Neutrophil (primary cell): ENCODE results near the gene HOMEZ.

Experiments
- H3K27ac ChIP-seq: fragments of 200-600 bp; sonication (generic); 2 replicates; pipeline ENCODE4 v1.5.1; 2016; ENCODE audit warnings: mild to moderate bottlenecking, moderate library complexity
- H3K27me3 ChIP-seq: fragments of 200-600 bp; sonication (generic); 2 replicates; pipeline ENCODE4 v1.6.0; 2016; ENCODE audit warnings: mild to moderate bottlenecking
- H3K36me3 ChIP-seq: fragments of 200-600 bp; sonication (generic); 2 replicates; pipeline ENCODE4 v1.5.1; 2017
- H3K4me1 ChIP-seq, 2 experiments: fragments of 200-600 bp in 1 of 2; sonication (generic) in 1 of 2; 1 replicate in 1 of 2; 2 replicates in 1 of 2; pipeline versions ENCODE4 v1.5.1 to v1.6.1; 2013 to 2016; ENCODE audit warnings: low read depth in 1 of 2, low read length in 1 of 2, mild to moderate bottlenecking in 1 of 2, moderate library complexity in 1 of 2; ENCODE audit not compliant: control insufficient read depth in 1 of 2, insufficient read depth in 1 of 2
- H3K4me3 ChIP-seq, 2 experiments: fragments of 200-600 bp in 1 of 2; sonication (generic) in 1 of 2; 1 replicate in 1 of 2; 2 replicates in 1 of 2; pipeline ENCODE4 v1.5.1; 2013 to 2016; ENCODE audit warnings: low read depth in 1 of 2, low read length in 1 of 2, mild to moderate bottlenecking in 1 of 2, moderate library complexity in 1 of 2
- H3K9me3 ChIP-seq: fragments of 200-600 bp; sonication (generic); 2 replicates; pipeline ENCODE4 v1.5.1; 2016
- TF ChIP-seq, protein P1 (sequence below): fragments of 200-600 bp; sonication (generic); IDR thresholded peaks from 2 replicates; pipeline ENCODE4 v1.5.1; 2016; ENCODE audit warnings: antibody characterized with exemption

The HOMEZ gene

DNA sequence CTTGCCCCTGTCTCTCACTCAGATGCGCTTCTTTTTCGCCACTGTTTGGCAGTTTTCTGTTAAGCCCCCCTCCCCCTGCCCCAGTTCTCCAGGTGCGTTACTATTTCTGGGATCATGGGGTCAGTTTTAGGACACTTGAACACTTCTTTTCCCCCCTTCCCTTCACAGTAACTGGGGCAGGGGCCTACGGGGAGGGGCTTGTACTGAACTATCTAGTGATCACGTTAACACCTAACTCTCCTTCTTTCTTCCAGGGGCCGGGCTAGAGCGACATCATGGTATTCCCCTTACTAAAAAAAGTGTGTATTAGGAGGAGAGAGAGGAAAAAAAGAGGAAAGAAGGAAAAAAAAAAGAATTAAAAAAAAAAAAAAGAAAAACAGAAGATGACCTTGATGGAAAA, 39.1 kb upstream of the HOMEZ start:
- no peaks in the 10 kb centered on the region for H3K9me3 ChIP-seq
- no peaks in the 10 kb centered on the region for H3K27me3 ChIP-seq
- TF ChIP-seq, protein P1, sequence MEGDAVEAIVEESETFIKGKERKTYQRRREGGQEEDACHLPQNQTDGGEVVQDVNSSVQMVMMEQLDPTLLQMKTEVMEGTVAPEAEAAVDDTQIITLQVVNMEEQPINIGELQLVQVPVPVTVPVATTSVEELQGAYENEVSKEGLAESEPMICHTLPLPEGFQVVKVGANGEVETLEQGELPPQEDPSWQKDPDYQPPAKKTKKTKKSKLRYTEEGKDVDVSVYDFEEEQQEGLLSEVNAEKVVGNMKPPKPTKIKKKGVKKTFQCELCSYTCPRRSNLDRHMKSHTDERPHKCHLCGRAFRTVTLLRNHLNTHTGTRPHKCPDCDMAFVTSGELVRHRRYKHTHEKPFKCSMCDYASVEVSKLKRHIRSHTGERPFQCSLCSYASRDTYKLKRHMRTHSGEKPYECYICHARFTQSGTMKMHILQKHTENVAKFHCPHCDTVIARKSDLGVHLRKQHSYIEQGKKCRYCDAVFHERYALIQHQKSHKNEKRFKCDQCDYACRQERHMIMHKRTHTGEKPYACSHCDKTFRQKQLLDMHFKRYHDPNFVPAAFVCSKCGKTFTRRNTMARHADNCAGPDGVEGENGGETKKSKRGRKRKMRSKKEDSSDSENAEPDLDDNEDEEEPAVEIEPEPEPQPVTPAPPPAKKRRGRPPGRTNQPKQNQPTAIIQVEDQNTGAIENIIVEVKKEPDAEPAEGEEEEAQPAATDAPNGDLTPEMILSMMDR: no peak
- H3K4me3 ChIP-seq: no peak overlapping the region
- peaks cover 38% of the 10 kb centered on the region for H3K36me3 ChIP-seq
- no peak overlapping the region for H3K27ac ChIP-seq
- peaks cover 22 to 23% of the 10 kb centered on the region in 2 experiments for H3K4me1 ChIP-seq

DNA sequence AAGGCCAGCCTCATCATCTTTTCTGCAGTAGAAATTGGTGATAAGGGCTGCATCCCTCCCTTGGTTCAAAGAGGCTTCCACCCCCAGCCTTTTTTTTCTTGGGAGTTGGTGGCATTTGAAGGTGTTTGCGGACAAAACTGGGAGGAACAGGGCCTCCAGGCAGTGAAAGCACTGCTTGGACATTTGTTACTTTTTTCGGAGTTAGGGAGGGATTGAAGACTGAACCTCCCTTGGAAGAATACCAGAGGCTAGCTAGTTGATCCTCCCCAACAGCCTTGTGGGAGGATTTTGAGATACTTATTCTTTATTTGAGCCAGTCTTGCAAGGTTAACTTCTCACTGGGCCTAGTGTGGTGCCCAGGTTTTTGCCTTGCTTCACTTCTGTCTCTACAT, 38.5 kb upstream of the HOMEZ start:
- Histone ChIP-seq H3K27ac (no peak overlapping the region), H3K4me1 (peaks cover 24 to 25% of the 10 kb centered on the region in 2 experiments), H3K27me3 (no peaks in the 10 kb centered on the region), H3K36me3 (peaks cover 38% of the 10 kb centered on the region), H3K9me3 (no peaks in the 10 kb centered on the region), H3K4me3 (no peak overlapping the region)
- TF ChIP-seq, protein P1: no peak

- no peaks in the 10 kb centered on the region for H3K27me3 ChIP-seq
- TF ChIP-seq, protein P1: no peak
- peaks cover 24 to 25% of the 10 kb centered on the region in 2 experiments for H3K4me1 ChIP-seq
- no peak overlapping the region for H3K4me3 ChIP-seq
- no peak overlapping the region for H3K27ac ChIP-seq
- no peaks in the 10 kb centered on the region for H3K9me3 ChIP-seq
- H3K36me3 ChIP-seq: peaks cover 38% of the 10 kb centered on the region
Observed at GRCh38 chr14:23323838-23324454, 38.0 kb upstream of the HOMEZ start.

DNA sequence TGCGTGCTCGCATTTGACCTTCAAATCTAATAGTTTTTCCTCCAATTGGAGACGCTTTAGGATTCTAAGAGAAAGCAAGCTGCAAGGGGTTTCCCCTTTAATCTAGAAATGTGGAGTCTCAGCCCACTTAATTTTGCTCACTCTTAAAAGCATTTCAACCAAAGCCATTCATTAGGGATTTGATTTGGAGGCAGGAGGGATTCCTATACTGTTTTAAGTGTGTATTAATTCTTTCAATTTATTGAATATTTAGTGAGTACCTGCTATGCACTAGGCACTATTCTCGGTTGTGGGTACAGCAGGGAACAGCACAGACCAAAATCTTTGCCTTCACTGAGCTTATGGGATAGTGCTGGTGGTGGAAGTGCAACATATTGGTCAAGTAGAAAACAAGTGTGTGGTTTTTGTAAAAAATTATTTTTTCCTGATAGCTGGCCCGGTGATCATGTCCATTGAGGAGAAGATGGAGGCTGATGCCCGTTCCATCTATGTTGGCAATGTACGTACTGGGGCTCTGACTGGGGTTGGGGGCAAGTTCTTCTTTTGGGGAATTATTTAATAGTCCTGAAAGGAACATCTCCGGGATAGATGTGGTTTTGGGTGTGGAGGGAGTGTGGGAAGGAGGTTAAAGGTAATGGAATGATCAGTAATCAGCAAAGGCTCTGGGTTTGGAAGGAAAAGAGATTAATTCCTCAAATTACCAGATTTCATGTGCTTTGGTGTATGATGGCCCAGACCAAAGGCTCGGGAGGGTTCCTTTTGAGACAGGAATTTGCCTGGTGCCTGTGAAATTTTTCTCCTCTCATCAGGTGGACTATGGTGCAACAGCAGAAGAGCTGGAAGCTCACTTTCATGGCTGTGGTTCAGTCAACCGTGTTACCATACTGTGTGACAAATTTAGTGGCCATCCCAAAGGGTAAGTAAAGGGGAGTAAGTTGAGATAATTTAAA, 36.9 kb upstream of the HOMEZ start:
- H3K4me1 ChIP-seq: peaks cover 24 to 25% of the 10 kb centered on the region in 2 experiments
- no peaks in the 10 kb centered on the region for H3K27me3 ChIP-seq
- peak overlapping the region; percentile 74 to 97 for H3K4me3 ChIP-seq
- TF ChIP-seq, protein P1: no peak
- H3K27ac ChIP-seq: peak overlapping the region; percentile 94
- H3K36me3 ChIP-seq: peaks cover 38% of the 10 kb centered on the region
- H3K9me3 ChIP-seq: no peaks in the 10 kb centered on the region

DNA sequence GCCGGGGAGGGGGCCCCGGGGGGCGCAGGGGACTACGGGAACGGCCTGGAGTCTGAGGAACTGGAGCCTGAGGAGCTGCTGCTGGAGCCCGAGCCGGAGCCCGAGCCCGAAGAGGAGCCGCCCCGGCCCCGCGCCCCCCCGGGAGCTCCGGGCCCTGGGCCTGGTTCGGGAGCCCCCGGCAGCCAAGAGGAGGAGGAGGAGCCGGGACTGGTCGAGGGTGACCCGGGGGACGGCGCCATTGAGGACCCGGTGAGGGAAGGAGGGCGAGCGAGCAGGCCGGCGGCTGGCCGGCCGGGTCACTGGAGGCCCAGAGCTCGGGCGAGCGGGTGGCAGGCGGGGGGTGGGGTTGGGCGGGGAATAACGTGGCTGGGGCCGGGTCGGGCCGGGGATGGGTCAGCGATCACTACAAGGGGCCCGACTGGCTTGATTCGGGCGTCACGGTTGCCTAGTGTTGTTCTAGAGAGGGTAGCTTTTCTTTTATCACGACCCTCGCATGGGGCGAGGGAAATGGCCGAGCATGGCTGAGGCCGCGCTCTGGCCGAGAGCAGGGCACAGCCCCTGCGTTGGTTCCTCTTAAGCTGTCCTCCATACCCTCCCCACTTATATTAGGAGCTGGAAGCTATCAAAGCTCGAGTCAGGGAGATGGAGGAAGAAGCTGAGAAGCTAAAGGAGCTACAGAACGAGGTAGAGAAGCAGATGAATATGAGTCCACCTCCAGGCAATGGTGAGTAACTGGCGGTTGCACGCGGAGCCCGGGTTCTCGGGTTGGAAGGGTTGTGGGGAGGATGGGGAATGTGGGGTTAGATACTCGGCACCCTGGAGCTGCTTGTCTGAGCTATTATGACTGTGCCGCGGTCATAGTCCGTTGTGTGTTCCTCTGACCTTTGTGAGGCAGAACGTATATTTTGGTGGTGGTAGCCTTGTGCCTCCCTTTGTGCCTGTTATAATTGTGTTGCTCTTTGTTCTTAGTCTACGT, 35.9 kb upstream of the HOMEZ start:
- peak overlapping the region; percentile 74 to 97 for H3K4me3 ChIP-seq
- TF ChIP-seq, protein P1: no peak
- no peaks in the 10 kb centered on the region for H3K9me3 ChIP-seq
- peaks cover 38% of the 10 kb centered on the region for H3K36me3 ChIP-seq
- no peaks in the 10 kb centered on the region for H3K27me3 ChIP-seq
- H3K27ac ChIP-seq: peak overlapping the region; percentile 94
- H3K4me1 ChIP-seq: peaks cover 24 to 25% of the 10 kb centered on the region in 2 experiments
